SJSA1 (cell line): ENCODE measurements around the gene GPR142. TPM values are rescaled to one million over a fixed set of nuclear protein-coding genes. Genes with fewer than 3 reads are reported as not detected.

ENCODE experiments used
- DNase-seq, 2 experiments: peaks; one replicate each; pipeline ENCODE4 v3.0.0-alpha.2; 2015 to 2020; ENCODE audit warnings: low spot score in 2 of 2, low read depth in 1 of 2
- H3K27ac ChIP-seq: fragments of 250-450 bp; sonication (Bioruptor Pico); 2 replicates; pipeline ENCODE4 v1.5.1; 2020; ENCODE audit warnings: mild to moderate bottlenecking, moderate library complexity
- H3K27me3 ChIP-seq: fragments of 250-450 bp; sonication (Bioruptor Pico); replicated peaks from 2 replicates; pipeline ENCODE4 v1.5.1; 2020; ENCODE audit warnings: mild to moderate bottlenecking, moderate library complexity
- H3K36me3 ChIP-seq: fragments of 250-450 bp; sonication (Bioruptor Pico); 2 replicates; pipeline ENCODE4 v1.5.1; 2020; ENCODE audit warnings: mild to moderate bottlenecking
- H3K4me1 ChIP-seq: fragments of 250-450 bp; sonication (Bioruptor Pico); replicated peaks from 2 replicates; pipeline ENCODE4 v1.6.1; 2021; ENCODE audit warnings: mild to moderate bottlenecking
- H3K4me3 ChIP-seq: fragments of 250-450 bp; sonication (Bioruptor Pico); 2 replicates; pipeline ENCODE4 v1.5.1; 2020; ENCODE audit warnings: mild to moderate bottlenecking
- H3K9me3 ChIP-seq: fragments of 250-450 bp; sonication (Bioruptor Pico); replicated peaks from 2 replicates; pipeline ENCODE4 v1.5.1; 2020; ENCODE audit warnings: mild to moderate bottlenecking
- total RNA-seq: library from RNA; depleted of rRNA; stranded (reverse); fragments of >200 nt; shearing (Covaris generic); gene quantifications from 2 replicates; pipeline ENCODE4 v1.2.3, GENCODE V29; 2014

Gene GPR142
- total RNA-seq, 1 experiment from 2014 or later = not detected

GRCh38 chr17:74336307-74336706 lies 31.0 kb upstream of the GPR142 start:
- no peak overlapping the region for H3K27ac ChIP-seq
- no peaks in the 10 kb centered on the region for H3K36me3 ChIP-seq
- H3K4me3 ChIP-seq = no peak overlapping the region
- no peaks in the 10 kb centered on the region for H3K9me3 ChIP-seq
- H3K27me3 ChIP-seq = peaks cover 78% of the 10 kb centered on the region
- no peaks in the 10 kb centered on the region for H3K4me1 ChIP-seq
- no peak for DNase-seq

GRCh38 chr17:74337834-74338500 lies 29.3 kb upstream of the GPR142 start:
- Histone ChIP-seq H3K27ac (no peak overlapping the region), H3K4me1 (no peaks in the 10 kb centered on the region), H3K9me3 (no peaks in the 10 kb centered on the region), H3K36me3 (no peaks in the 10 kb centered on the region), H3K4me3 (no peak overlapping the region), H3K27me3 (peaks cover 74% of the 10 kb centered on the region)
- no peak for DNase-seq

- Histone ChIP-seq H3K9me3 (no peaks in the 10 kb centered on the region), H3K4me3 (no peak overlapping the region), H3K4me1 (no peaks in the 10 kb centered on the region), H3K27me3 (peaks cover 83% of the 10 kb centered on the region), H3K36me3 (no peaks in the 10 kb centered on the region), H3K27ac (no peak overlapping the region)
- no peak for DNase-seq
Measured at GRCh38 chr17:74339537-74340195, 27.6 kb upstream of the GPR142 start.

GRCh38 chr17:74340470-74341023 lies 26.8 kb upstream of the GPR142 start:
- H3K9me3 ChIP-seq = no peaks in the 10 kb centered on the region
- H3K27ac ChIP-seq = no peak overlapping the region
- H3K4me3 ChIP-seq = no peak overlapping the region
- peaks cover 86% of the 10 kb centered on the region for H3K27me3 ChIP-seq
- no peaks in the 10 kb centered on the region for H3K4me1 ChIP-seq
- no peaks in the 10 kb centered on the region for H3K36me3 ChIP-seq
- no peak for DNase-seq

- no peaks in the 10 kb centered on the region for H3K9me3 ChIP-seq
- DNase-seq = no peak
Measured at GRCh38 chr17:74342224-74342623, 25.1 kb upstream of the GPR142 start.

GRCh38 chr17:74343121-74343520 lies 24.2 kb upstream of the GPR142 start:
- H3K4me1 ChIP-seq = no peaks in the 10 kb centered on the region

More at GRCh38 chr17:74342224-74342623, 25.1 kb upstream of the GPR142 start:
- H3K27me3 ChIP-seq = peaks cover 86% of the 10 kb centered on the region
- H3K4me3 ChIP-seq = no peak overlapping the region
- no peaks in the 10 kb centered on the region for H3K36me3 ChIP-seq
- no peaks in the 10 kb centered on the region for H3K4me1 ChIP-seq
- no peak overlapping the region for H3K27ac ChIP-seq

GRCh38 chr17:74343526-74344284 lies 23.6 kb upstream of the GPR142 start:
- no peaks in the 10 kb centered on the region for H3K4me1 ChIP-seq
- H3K9me3 ChIP-seq = no peaks in the 10 kb centered on the region
- peaks cover 87% of the 10 kb centered on the region for H3K27me3 ChIP-seq
- H3K4me3 ChIP-seq = no peak overlapping the region
- DNase-seq = no peak
- no peaks in the 10 kb centered on the region for H3K36me3 ChIP-seq
- H3K27ac ChIP-seq = no peak overlapping the region

More at GRCh38 chr17:74343121-74343520, 24.2 kb upstream of the GPR142 start:
- no peak overlapping the region for H3K4me3 ChIP-seq
- no peaks in the 10 kb centered on the region for H3K9me3 ChIP-seq
- no peaks in the 10 kb centered on the region for H3K36me3 ChIP-seq
- no peak for DNase-seq
- peaks cover 87% of the 10 kb centered on the region for H3K27me3 ChIP-seq
- H3K27ac ChIP-seq = no peak overlapping the region

- Histone ChIP-seq H3K36me3 (no peaks in the 10 kb centered on the region), H3K4me1 (no peaks in the 10 kb centered on the region), H3K27me3 (peaks cover 90% of the 10 kb centered on the region), H3K4me3 (no peak overlapping the region), H3K27ac (no peak overlapping the region), H3K9me3 (no peaks in the 10 kb centered on the region)
- no peak for DNase-seq
Measured at GRCh38 chr17:74344658-74345057, 22.6 kb upstream of the GPR142 start.

- H3K9me3 ChIP-seq = no peaks in the 10 kb centered on the region
- no peak for DNase-seq
- H3K4me3 ChIP-seq = no peak overlapping the region
- no peaks in the 10 kb centered on the region for H3K36me3 ChIP-seq
- no peak overlapping the region for H3K27ac ChIP-seq
- peaks cover 91% of the 10 kb centered on the region for H3K27me3 ChIP-seq
- no peaks in the 10 kb centered on the region for H3K4me1 ChIP-seq
Measured at GRCh38 chr17:74345433-74346241, 21.7 kb upstream of the GPR142 start.

- H3K27me3 ChIP-seq = peaks cover 96% of the 10 kb centered on the region
- H3K9me3 ChIP-seq = no peaks in the 10 kb centered on the region
- H3K4me1 ChIP-seq = no peaks in the 10 kb centered on the region
- H3K27ac ChIP-seq = no peak overlapping the region
- no peak overlapping the region for H3K4me3 ChIP-seq
- no peaks in the 10 kb centered on the region for H3K36me3 ChIP-seq
- no peak for DNase-seq
Measured at GRCh38 chr17:74347646-74348045, 19.7 kb upstream of the GPR142 start.

- H3K27ac ChIP-seq = no peak overlapping the region
- no peak for DNase-seq
- H3K27me3 ChIP-seq = peaks cover 98% of the 10 kb centered on the region
- no peaks in the 10 kb centered on the region for H3K36me3 ChIP-seq
- no peak overlapping the region for H3K4me3 ChIP-seq
- H3K9me3 ChIP-seq = no peaks in the 10 kb centered on the region
- H3K4me1 ChIP-seq = no peaks in the 10 kb centered on the region
Measured at GRCh38 chr17:74349120-74349519, 18.2 kb upstream of the GPR142 start.

- Histone ChIP-seq H3K27ac (no peak overlapping the region), H3K4me1 (no peaks in the 10 kb centered on the region), H3K36me3 (no peaks in the 10 kb centered on the region), H3K4me3 (no peak overlapping the region), H3K27me3 (peaks cover 98% of the 10 kb centered on the region), H3K9me3 (no peaks in the 10 kb centered on the region)
- no peak for DNase-seq
Measured at GRCh38 chr17:74350486-74350885, 16.8 kb upstream of the GPR142 start.

- H3K4me1 ChIP-seq = peaks cover 3% of the 10 kb centered on the region
- DNase-seq = no peak
- H3K27ac ChIP-seq = no peak overlapping the region
- H3K4me3 ChIP-seq = no peak overlapping the region
- peaks cover 100% of the 10 kb centered on the region for H3K27me3 ChIP-seq
- no peaks in the 10 kb centered on the region for H3K36me3 ChIP-seq
- H3K9me3 ChIP-seq = no peaks in the 10 kb centered on the region
Measured at GRCh38 chr17:74351552-74352210, 15.6 kb upstream of the GPR142 start.
